HCT116 (cell line): ENCODE data around the gene RNGTT. TPM values are rescaled to one million over a fixed set of nuclear protein-coding genes. Genes with fewer than 3 reads are reported as not detected.

Source experiments
- ATAC-seq: fragments of 200-7000 bp; cut with Tn5 transposase; 2 replicates; pipeline ENCODE4 v1.9.1; 2020; ENCODE audit warnings: mild to moderate bottlenecking, moderate library complexity
- BruUV-seq: library from RNA; stranded (reverse); fragments of 400-500 nt; replicated peaks from 2 replicates; lab custom pipeline; 2021; lab: Mats Ljungman, UMichigan
- CTCF ChIA-PET: fragments of 300-600 bp; sonication (Branson Sonifier 250); formaldehyde crosslinking; loops from one replicate; lab custom pipeline; 2021; ENCODE audit warnings: antibody characterized with exemption; lab: Charles Lee
- POLR2A ChIA-PET: fragments of 300-600, 350-600 bp; sonication (Branson Sonifier 250); formaldehyde crosslinking; loops from one replicate; lab custom pipeline; 2021; ENCODE audit warnings: antibody characterized with exemption; lab: Charles Lee
- RAD21 ChIA-PET, 2 experiments: fragments of 300-600 bp; sonication (Branson Sonifier 250); formaldehyde crosslinking; loops; one replicate each; lab custom pipeline; 2023; ENCODE audit warnings: low total read pairs in 2 of 2; ENCODE audit not compliant: uncharacterized antibody in 2 of 2, unreplicated experiment in 2 of 2, low non-redundant PET in 1 of 2; lab: Charles Lee
- DNase-seq: peaks from one replicate; pipeline ENCODE4 v3.0.0-alpha.2; 2010; ENCODE audit warnings: low read depth, low spot score
- H2AFZ ChIP-seq: fragments of 200-600 bp; shearing (Covaris generic), sonication (generic); 2 replicates; pipeline ENCODE4 v1.6.1; 2017; ENCODE audit warnings: low read depth, mixed run types, mixed read lengths, antibody characterized with exemption, low read length; ENCODE audit not compliant: poor library complexity, severe bottlenecking
- H3K27ac ChIP-seq: 2 replicates; pipeline ENCODE4 v1.5.1; 2012; ENCODE audit warnings: low read depth, low read length
- H3K27me3 ChIP-seq: fragments of 200-600 bp; sonication (generic); 2 replicates; pipeline ENCODE4 v1.6.1; 2016; ENCODE audit warnings: mixed run types, low read length, mixed read lengths; ENCODE audit not compliant: insufficient read depth
- H3K36me3 ChIP-seq, 2 experiments: fragments of 200-500 bp in 1 of 2; fragments of 200-600 bp in 1 of 2; sonication (Bioruptor generic) in 1 of 2; sonication (generic) in 1 of 2; 2 replicates each; pipeline versions ENCODE4 v1.5.1 to v1.6.1; 2014 to 2016; ENCODE audit warnings: low read length in 2 of 2, inconsistent platforms in 1 of 2, mixed read lengths in 1 of 2, mixed run types in 1 of 2; ENCODE audit not compliant: insufficient read depth in 2 of 2, control insufficient read depth in 1 of 2
- H3K4me1 ChIP-seq, 2 experiments: fragments of 200-600 bp in 1 of 2; sonication (generic) in 1 of 2; 2 replicates each; pipeline versions ENCODE4 v1.5.1 to v1.6.1; 2012 to 2017; ENCODE audit warnings: low read length in 2 of 2, inconsistent platforms in 1 of 2, mild to moderate bottlenecking in 1 of 2, mixed read lengths in 1 of 2, mixed run types in 1 of 2, moderate library complexity in 1 of 2; ENCODE audit not compliant: insufficient read depth in 2 of 2, control insufficient read depth in 1 of 2
- H3K4me2 ChIP-seq: fragments of 200-600 bp; sonication (generic); 2 replicates; pipeline ENCODE4 v1.6.1; 2017; ENCODE audit warnings: mixed run types, low read length, mixed read lengths
- H3K4me3 ChIP-seq, 2 experiments: fragments of 200-600 bp in 1 of 2; sonication (generic) in 1 of 2; replicated peaks in 1 of 2; 2 replicates each; pipeline ENCODE4 v1.5.1; 2011 to 2016; ENCODE audit warnings: low read length in 2 of 2, control low read depth in 1 of 2, low read depth in 1 of 2, mild to moderate bottlenecking in 1 of 2, mixed read lengths in 1 of 2, mixed run types in 1 of 2
- H3K79me2 ChIP-seq: fragments of 200-600 bp; sonication (generic); 2 replicates; pipeline ENCODE4 v1.6.1; 2017; ENCODE audit warnings: mild to moderate bottlenecking, mixed run types, low read length, moderate library complexity, mixed read lengths; ENCODE audit not compliant: insufficient read depth
- H3K9ac ChIP-seq: fragments of 200-600 bp; sonication (generic); 2 replicates; pipeline ENCODE4 v1.6.1; 2016; ENCODE audit warnings: low read length, mixed read lengths
- H3K9me2 ChIP-seq: fragments of 200-600 bp; sonication (generic), shearing (Covaris generic); 2 replicates; pipeline ENCODE4 v1.6.1; 2017; ENCODE audit warnings: mixed run types, mild to moderate bottlenecking, moderate library complexity; ENCODE audit not compliant: insufficient read depth
- H3K9me3 ChIP-seq, 2 experiments: fragments of 200-500 bp in 1 of 2; fragments of 200-600 bp in 1 of 2; sonication (Bioruptor generic) in 1 of 2; sonication (generic) in 1 of 2; 2 replicates each; pipeline ENCODE4 v1.6.1; 2014 to 2017; ENCODE audit warnings: low read length in 2 of 2, mixed read lengths in 2 of 2, inconsistent platforms in 1 of 2, low read depth in 1 of 2, mild to moderate bottlenecking in 1 of 2, mixed run types in 1 of 2, moderate library complexity in 1 of 2; ENCODE audit not compliant: control insufficient read depth in 1 of 2, insufficient read depth in 1 of 2
- H4K20me1 ChIP-seq: fragments of 200-600 bp; sonication (generic), shearing (Covaris generic); 2 replicates; pipeline ENCODE4 v1.6.1; 2017; ENCODE audit warnings: mixed run types, mild to moderate bottlenecking, moderate library complexity; ENCODE audit not compliant: insufficient read depth
- CEBPB ChIP-seq: IDR thresholded peaks from 2 replicates; pipeline ENCODE4 v1.6.1; 2012; ENCODE audit warnings: low read depth
- ELF1 ChIP-seq: IDR thresholded peaks from 2 replicates; pipeline ENCODE4 v1.6.1; 2012; ENCODE audit warnings: low read depth, borderline replicate concordance
- EZH2 ChIP-seq: fragments of 200-600 bp; sonication (generic); IDR thresholded peaks from 2 replicates; pipeline ENCODE4 v1.6.1; 2017; ENCODE audit warnings: antibody characterized with exemption, mixed run types
- EZH2phosphoT487 ChIP-seq: fragments of 200-600 bp; IDR thresholded peaks from 2 replicates; pipeline ENCODE4 v1.6.1; 2018; ENCODE audit warnings: antibody characterized with exemption, borderline replicate concordance
- FOSL1 ChIP-seq: IDR thresholded peaks from 2 replicates; pipeline ENCODE4 v1.6.1; 2012; ENCODE audit warnings: low read depth
- JUND ChIP-seq: IDR thresholded peaks from 2 replicates; pipeline ENCODE4 v1.6.1; 2012
- POLR2A ChIP-seq: IDR thresholded peaks from 2 replicates; pipeline ENCODE4 v1.7.0; 2011; ENCODE audit warnings: borderline replicate concordance; ENCODE audit not compliant: insufficient read depth, insufficient read length; ENCODE audit errors: extremely low read depth
- POLR2AphosphoS5 ChIP-seq: IDR thresholded peaks from 2 replicates; pipeline ENCODE4 v1.6.1; 2011; ENCODE audit warnings: mild to moderate bottlenecking, low read depth, low read length, moderate library complexity
- RAD21 ChIP-seq: IDR thresholded peaks from 2 replicates; pipeline ENCODE4 v1.6.1; 2012; ENCODE audit warnings: low read depth, mild to moderate bottlenecking
- SP1 ChIP-seq: IDR thresholded peaks from 2 replicates; pipeline ENCODE4 v1.6.1; 2012; ENCODE audit warnings: low read depth
- SRF ChIP-seq: IDR thresholded peaks from 2 replicates; pipeline ENCODE4 v1.6.1; 2012; ENCODE audit warnings: low read depth
- TCF7L2 ChIP-seq: IDR thresholded peaks from 2 replicates; pipeline ENCODE4 v1.7.0; 2011; ENCODE audit warnings: borderline replicate concordance, inconsistent platforms; ENCODE audit not compliant: insufficient read depth, insufficient read length; ENCODE audit errors: extremely low read depth
- YY1 ChIP-seq: IDR thresholded peaks from 2 replicates; pipeline ENCODE4 v1.6.1; 2011; ENCODE audit warnings: low read length, low read depth, moderate library complexity, mild to moderate bottlenecking; ENCODE audit not compliant: insufficient replicate concordance; ENCODE audit errors: extremely low read depth
- intact Hi-C: fragments of 100-400 bp; cut with micrococcal nuclease; formaldehyde crosslinking; loops from 2 replicates; pipeline ENCODE4 v1.10.0; 2022
- total RNA-seq: library from RNA; stranded (reverse); gene quantifications from one replicate; pipeline ENCODE4 v1.2.1, GENCODE V29; 2021; ENCODE audit not compliant: unreplicated experiment
- TF ChIP-seq, protein P1 (sequence below): IDR thresholded peaks from 2 replicates; pipeline ENCODE4 v1.6.1; 2012; ENCODE audit warnings: low read depth
- TF ChIP-seq, protein P2 (sequence below): IDR thresholded peaks from 2 replicates; pipeline ENCODE4 v1.6.1; 2012
- TF ChIP-seq, protein P3 (sequence below): IDR thresholded peaks from 2 replicates; pipeline ENCODE4 v1.6.1; 2012
- TF ChIP-seq, protein P4 (sequence below), 3 experiments: fragments of 200-600 bp in 1 of 3; sonication (generic) in 1 of 3; IDR thresholded peaks in 2 of 3; conservative IDR thresholded peaks in 1 of 3; 2 replicates each; pipeline ENCODE4 v1.5.1; 2012 to 2017; ENCODE audit warnings: low read depth in 2 of 3, low read length in 2 of 3, antibody characterized with exemption in 1 of 3, borderline replicate concordance in 1 of 3, control low read depth in 1 of 3, mild to moderate bottlenecking in 1 of 3, mixed read lengths in 1 of 3, mixed run types in 1 of 3, moderate library complexity in 1 of 3; ENCODE audit not compliant: insufficient read depth in 1 of 3

Gene RNGTT
- total RNA-seq, 1 experiment from 2014 or later, result 23.0 TPM

DNA sequence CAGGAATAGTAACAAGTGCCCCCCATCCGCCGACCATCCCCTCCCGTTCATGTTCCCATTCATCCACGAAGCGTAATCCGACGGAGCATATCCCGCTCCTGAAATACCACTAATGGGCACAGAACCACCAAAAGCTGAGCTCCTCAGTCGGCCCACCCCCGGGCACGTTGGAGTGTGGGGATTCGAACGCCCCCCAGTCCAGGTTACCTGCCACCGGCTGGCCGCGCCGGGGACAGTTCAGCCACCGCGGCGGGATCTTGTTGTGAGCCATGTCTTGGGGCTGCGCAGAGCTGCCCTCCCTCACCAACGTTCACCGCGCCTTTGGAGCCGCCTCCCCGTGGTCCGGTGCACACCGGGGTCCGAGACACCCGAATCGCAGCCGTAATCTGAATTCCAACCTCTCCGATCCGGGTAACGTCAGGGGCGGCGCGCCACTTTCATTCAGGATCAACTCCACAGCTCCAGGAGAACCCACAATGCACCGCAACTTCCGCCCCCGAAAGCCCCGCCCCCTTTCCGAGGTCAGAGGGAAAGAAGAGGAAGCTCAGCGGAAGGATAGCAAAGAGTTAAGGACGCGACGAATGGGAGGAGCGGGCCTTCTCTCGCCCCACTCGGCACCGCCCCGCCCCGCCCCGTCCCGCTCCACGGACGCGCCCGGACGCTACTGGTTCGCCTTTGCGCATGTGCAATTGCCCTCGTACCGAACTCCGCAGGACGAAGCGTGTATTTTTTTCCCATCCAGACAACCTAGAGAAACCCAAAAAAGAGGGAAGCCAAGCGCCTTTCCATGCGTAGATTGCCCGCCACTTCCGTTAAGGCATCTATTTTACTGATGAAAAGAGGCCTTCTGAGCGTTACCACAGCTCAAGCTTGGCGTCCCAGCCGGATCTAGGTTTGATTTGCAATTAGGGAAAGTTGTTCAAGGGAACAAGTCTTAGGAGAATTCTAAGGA lies at the start of gene RNGTT (continued):
- TF ChIP-seq, protein P1, sequence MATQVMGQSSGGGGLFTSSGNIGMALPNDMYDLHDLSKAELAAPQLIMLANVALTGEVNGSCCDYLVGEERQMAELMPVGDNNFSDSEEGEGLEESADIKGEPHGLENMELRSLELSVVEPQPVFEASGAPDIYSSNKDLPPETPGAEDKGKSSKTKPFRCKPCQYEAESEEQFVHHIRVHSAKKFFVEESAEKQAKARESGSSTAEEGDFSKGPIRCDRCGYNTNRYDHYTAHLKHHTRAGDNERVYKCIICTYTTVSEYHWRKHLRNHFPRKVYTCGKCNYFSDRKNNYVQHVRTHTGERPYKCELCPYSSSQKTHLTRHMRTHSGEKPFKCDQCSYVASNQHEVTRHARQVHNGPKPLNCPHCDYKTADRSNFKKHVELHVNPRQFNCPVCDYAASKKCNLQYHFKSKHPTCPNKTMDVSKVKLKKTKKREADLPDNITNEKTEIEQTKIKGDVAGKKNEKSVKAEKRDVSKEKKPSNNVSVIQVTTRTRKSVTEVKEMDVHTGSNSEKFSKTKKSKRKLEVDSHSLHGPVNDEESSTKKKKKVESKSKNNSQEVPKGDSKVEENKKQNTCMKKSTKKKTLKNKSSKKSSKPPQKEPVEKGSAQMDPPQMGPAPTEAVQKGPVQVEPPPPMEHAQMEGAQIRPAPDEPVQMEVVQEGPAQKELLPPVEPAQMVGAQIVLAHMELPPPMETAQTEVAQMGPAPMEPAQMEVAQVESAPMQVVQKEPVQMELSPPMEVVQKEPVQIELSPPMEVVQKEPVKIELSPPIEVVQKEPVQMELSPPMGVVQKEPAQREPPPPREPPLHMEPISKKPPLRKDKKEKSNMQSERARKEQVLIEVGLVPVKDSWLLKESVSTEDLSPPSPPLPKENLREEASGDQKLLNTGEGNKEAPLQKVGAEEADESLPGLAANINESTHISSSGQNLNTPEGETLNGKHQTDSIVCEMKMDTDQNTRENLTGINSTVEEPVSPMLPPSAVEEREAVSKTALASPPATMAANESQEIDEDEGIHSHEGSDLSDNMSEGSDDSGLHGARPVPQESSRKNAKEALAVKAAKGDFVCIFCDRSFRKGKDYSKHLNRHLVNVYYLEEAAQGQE, result no peak
- 0 out of 2 replicates have a peak, but pooled peaks have one; percentile 38 for TF ChIP-seq SRF
- TF ChIP-seq POLR2AphosphoS5, result peak; percentile 90
- peak; percentile 81 for TF ChIP-seq POLR2A

DNA sequence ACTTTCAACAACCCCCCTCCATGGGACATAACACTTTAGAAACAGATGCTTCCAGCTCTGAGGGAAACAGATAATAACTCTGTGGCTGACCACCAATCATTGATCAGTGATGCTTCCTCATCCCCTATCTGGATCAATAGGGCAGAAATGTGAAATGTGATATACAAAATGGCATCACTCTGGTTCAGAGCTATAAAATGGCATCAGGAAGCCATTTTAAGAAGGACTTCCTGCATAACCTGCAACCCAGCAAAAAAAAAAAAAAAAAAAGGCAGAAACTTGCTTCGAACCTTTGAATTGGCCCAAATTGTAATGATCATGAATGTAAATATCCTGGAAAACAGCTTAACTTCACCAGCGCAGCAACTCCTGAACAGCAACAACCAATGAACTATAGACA lies 48.0 kb upstream of the RNGTT start:
- POLR2A ChIA-PET, result no interaction called here
- Histone ChIP-seq H3K79me2 (no peaks in the 10 kb centered on the region), H3K4me2 (no peak overlapping the region), H3K36me3 (no peaks in the 10 kb centered on the region), H3K27me3 (no peaks in the 10 kb centered on the region), H4K20me1 (no peaks in the 10 kb centered on the region), H3K4me3 (no peak overlapping the region), H3K9me3 (no peaks in the 10 kb centered on the region), H3K9me2 (no peaks in the 10 kb centered on the region), H3K9ac (no peak overlapping the region), H3K27ac (no peak overlapping the region), H2AFZ (no peak overlapping the region), H3K4me1 (no peaks in the 10 kb centered on the region)
- CTCF ChIA-PET, result no interaction called here
- no peak for DNase-seq
- BruUV-seq, result no TSS peak
- RAD21 ChIA-PET, result interaction anchor here in 1 of 2 experiments (0.6 kb wide), 1 partner anchor 68 kb away, joined by 3 read pairs; no protein-coding TSS in a partner anchor
- intact Hi-C loops, result no loop called here
- no peak for ATAC-seq
- no peak for TF ChIP-seq SRF
- no peak for TF ChIP-seq EZH2
- TF ChIP-seq TCF7L2, result no peak
- TF ChIP-seq, protein P2, sequence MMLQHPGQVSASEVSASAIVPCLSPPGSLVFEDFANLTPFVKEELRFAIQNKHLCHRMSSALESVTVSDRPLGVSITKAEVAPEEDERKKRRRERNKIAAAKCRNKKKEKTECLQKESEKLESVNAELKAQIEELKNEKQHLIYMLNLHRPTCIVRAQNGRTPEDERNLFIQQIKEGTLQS, result no peak
- no peak for TF ChIP-seq JUND
- no peak for TF ChIP-seq FOSL1
- no peak for TF ChIP-seq SP1
- TF ChIP-seq RAD21, result no peak
- TF ChIP-seq YY1, result no peak
- TF ChIP-seq CEBPB, result no peak
- TF ChIP-seq, protein P3, sequence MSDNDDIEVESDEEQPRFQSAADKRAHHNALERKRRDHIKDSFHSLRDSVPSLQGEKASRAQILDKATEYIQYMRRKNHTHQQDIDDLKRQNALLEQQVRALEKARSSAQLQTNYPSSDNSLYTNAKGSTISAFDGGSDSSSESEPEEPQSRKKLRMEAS, result no peak
- no peak for TF ChIP-seq ELF1
- no peak for TF ChIP-seq POLR2A
- TF ChIP-seq EZH2phosphoT487, result no peak
- TF ChIP-seq, protein P4, sequence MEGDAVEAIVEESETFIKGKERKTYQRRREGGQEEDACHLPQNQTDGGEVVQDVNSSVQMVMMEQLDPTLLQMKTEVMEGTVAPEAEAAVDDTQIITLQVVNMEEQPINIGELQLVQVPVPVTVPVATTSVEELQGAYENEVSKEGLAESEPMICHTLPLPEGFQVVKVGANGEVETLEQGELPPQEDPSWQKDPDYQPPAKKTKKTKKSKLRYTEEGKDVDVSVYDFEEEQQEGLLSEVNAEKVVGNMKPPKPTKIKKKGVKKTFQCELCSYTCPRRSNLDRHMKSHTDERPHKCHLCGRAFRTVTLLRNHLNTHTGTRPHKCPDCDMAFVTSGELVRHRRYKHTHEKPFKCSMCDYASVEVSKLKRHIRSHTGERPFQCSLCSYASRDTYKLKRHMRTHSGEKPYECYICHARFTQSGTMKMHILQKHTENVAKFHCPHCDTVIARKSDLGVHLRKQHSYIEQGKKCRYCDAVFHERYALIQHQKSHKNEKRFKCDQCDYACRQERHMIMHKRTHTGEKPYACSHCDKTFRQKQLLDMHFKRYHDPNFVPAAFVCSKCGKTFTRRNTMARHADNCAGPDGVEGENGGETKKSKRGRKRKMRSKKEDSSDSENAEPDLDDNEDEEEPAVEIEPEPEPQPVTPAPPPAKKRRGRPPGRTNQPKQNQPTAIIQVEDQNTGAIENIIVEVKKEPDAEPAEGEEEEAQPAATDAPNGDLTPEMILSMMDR (IDR thresholded peaks at IDR 0.05 in 2 of 3, conservative IDR thresholded peaks at IDR 0.05 in 1 of 3; ENCODE audit: borderline replicate concordance in 1 of 3, insufficient read depth in 1 of 3, low read depth in 2 of 3, low read length in 2 of 3), result no peak
